Suprapubic skin (tissue), 4 donors: ENCODE data around the gene E2F4. TPM values are rescaled to one million over a fixed set of nuclear protein-coding genes. Genes with fewer than 3 reads are reported as not detected.
A peak's percentile ranks its signal among the peaks of the same experiment; 100 is the strongest.

Experiments used
- DNase-seq, 2 donors: peaks; one replicate each; pipeline ENCODE4 v3.0.0-alpha.2; 2019; ENCODE audit warnings: low spot score in 2 of 2
- H3K27ac ChIP-seq: fragments of 200-600 bp; sonication (generic); one replicate; pipeline ENCODE4 v1.5.1; 2019
- H3K27me3 ChIP-seq: fragments of 200-600 bp; sonication (generic); one replicate; pipeline ENCODE4 v1.5.1; 2019
- H3K36me3 ChIP-seq: fragments of 200-600 bp; sonication (generic); one replicate; pipeline ENCODE4 v1.5.1; 2019
- H3K4me1 ChIP-seq: fragments of 200-600 bp; sonication (generic); one replicate; pipeline ENCODE4 v1.5.1; 2019
- H3K4me3 ChIP-seq: fragments of 200-600 bp; sonication (generic); one replicate; pipeline ENCODE4 v1.5.1; 2019; ENCODE audit warnings: mild to moderate bottlenecking
- H3K9me3 ChIP-seq: fragments of 200-600 bp; sonication (generic); one replicate; pipeline ENCODE4 v1.5.1; 2019
- EP300 ChIP-seq: sonication (generic); formaldehyde crosslinking; IDR thresholded peaks from one replicate; pipeline ENCODE4 v1.6.1; 2017; ENCODE audit warnings: antibody characterized with exemption
- POLR2A ChIP-seq, 2 donors: fragments of 450-650 bp; IDR thresholded peaks; one replicate each; pipeline ENCODE4 v1.6.1; 2017; ENCODE audit warnings: antibody characterized with exemption in 2 of 2, mild to moderate bottlenecking in 2 of 2, moderate library complexity in 2 of 2
- POLR2AphosphoS5 ChIP-seq, 3 donors: sonication (generic); formaldehyde crosslinking; IDR thresholded peaks; one replicate each; pipeline ENCODE4 v1.6.1; 2017; ENCODE audit warnings: antibody characterized with exemption in 3 of 3
- WGBS: methylation state at CpG from one replicate; pipeline ENCODE4 v1.1.5; 2018; 5-methylcytosine and 5-hydroxymethylcytosine counted together
- total RNA-seq, 4 donors: library from RNA; depleted of rRNA; stranded (reverse); fragments of >200 nt; gene quantifications; one replicate each; pipeline ENCODE4 v1.1.0, GENCODE V29; 2016
- TF ChIP-seq, protein P1 (sequence below), 2 donors: fragments of 200-600 bp in 1 of 2; fragments of 450-650 bp in 1 of 2; sonication (generic) in 1 of 2; IDR thresholded peaks; one replicate each; pipeline ENCODE4 v1.5.1; 2016 to 2019; ENCODE audit warnings: antibody characterized with exemption in 2 of 2, mild to moderate bottlenecking in 1 of 2, moderate library complexity in 1 of 2

Gene E2F4
- total RNA-seq, 4 donors from 2014 or later: 92.6 to 106 (median 96.8) TPM

DNA sequence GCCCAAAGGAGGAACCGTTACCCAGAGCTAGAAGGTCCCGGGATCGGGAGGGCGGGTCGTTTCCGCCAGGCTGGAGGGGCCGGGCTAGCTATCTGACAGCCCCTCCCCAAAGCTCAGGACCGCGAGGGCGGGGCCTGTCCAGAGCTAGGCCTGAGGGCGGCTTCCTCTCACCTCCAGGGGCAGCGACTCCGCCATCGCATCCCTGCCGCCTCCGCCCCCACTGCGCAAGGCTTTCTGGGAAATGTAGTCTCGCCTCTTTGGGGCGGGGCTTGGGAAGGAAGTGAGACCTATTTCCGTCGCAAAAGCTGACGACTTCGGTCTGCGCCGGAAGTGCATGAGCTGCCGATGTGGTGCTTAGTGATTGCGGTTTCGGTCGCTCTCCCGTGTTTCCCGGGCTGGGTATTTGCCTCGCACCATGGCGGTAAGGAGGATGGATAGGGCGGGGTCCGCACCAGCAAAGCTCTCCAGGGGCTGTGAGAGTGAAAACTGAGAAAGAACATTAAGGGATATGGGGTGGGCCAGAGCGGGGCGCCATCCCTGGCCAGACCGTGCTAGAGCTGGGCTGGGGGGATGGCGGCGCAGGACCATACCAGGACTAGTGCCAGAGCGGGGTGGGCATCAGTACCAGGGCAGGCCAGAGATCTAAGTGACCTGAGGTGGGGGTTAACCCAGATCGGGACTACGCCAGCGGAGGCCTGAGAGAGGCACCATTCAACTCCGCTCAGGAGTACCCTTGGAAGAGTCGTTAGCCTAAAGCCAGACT lies 35.0 kb downstream of the E2F4 start, which contains the start of gene TMEM208:
TSS of gene TMEM208 (plus strand) at position 327 of the 763 bp plus-strand sequence. CDS start at position 416, 89 bp downstream.
- peak within 1 kb of the TSS; percentile 93 for H3K4me3 ChIP-seq
- peaks cover 19% of the 10 kb centered on the region for H3K4me1 ChIP-seq
- H3K36me3 ChIP-seq: peaks cover 38% of the 10 kb centered on the region
- peak within 1 kb of the TSS; percentile 78 for H3K27ac ChIP-seq
- 0% methylated on average over 15 of the region's 46 CpGs for WGBS
- TF ChIP-seq POLR2A (IDR thresholded peaks at IDR 0.05) (peak in 1 of 2 donors; percentile 74), EP300 (no peak), POLR2AphosphoS5 (IDR thresholded peaks at IDR 0.05) (peak; percentile 82 to 98 (median 96))
- TF ChIP-seq, protein P1, sequence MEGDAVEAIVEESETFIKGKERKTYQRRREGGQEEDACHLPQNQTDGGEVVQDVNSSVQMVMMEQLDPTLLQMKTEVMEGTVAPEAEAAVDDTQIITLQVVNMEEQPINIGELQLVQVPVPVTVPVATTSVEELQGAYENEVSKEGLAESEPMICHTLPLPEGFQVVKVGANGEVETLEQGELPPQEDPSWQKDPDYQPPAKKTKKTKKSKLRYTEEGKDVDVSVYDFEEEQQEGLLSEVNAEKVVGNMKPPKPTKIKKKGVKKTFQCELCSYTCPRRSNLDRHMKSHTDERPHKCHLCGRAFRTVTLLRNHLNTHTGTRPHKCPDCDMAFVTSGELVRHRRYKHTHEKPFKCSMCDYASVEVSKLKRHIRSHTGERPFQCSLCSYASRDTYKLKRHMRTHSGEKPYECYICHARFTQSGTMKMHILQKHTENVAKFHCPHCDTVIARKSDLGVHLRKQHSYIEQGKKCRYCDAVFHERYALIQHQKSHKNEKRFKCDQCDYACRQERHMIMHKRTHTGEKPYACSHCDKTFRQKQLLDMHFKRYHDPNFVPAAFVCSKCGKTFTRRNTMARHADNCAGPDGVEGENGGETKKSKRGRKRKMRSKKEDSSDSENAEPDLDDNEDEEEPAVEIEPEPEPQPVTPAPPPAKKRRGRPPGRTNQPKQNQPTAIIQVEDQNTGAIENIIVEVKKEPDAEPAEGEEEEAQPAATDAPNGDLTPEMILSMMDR (IDR thresholded peaks at IDR 0.05): no peak
- DNase-seq: peak; percentile 99
- H3K9me3 ChIP-seq: no peaks in the 10 kb centered on the region
- H3K27me3 ChIP-seq: no peaks in the 10 kb centered on the region

DNA sequence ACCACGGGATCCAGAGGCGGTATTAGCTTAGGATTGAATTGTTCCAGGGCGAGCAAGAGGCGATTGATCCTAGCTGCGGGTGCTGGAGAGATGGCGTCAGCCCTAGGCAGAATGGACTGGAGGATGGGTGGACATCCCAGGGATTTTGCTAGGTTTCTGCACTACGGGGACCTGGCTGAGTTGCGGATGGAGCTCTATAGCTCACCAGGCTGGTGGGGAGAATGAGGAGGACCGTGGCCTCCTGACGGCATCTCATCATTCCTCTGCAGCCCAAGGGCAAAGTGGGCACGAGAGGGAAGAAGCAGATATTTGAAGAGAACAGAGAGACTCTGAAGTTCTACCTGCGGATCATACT lies 35.6 kb downstream of the E2F4 start:
- H3K4me3 ChIP-seq: peak overlapping the region; percentile 93
- no peaks in the 10 kb centered on the region for H3K27me3 ChIP-seq
- WGBS: 14% methylated on average over 12 of the region's 12 CpGs
- no peaks in the 10 kb centered on the region for H3K9me3 ChIP-seq
- no peak for DNase-seq
- H3K36me3 ChIP-seq: peaks cover 39% of the 10 kb centered on the region
- TF ChIP-seq POLR2A (IDR thresholded peaks at IDR 0.05): no peak
- H3K4me1 ChIP-seq: peaks cover 19% of the 10 kb centered on the region
- H3K27ac ChIP-seq: peak overlapping the region; percentile 78

DNA sequence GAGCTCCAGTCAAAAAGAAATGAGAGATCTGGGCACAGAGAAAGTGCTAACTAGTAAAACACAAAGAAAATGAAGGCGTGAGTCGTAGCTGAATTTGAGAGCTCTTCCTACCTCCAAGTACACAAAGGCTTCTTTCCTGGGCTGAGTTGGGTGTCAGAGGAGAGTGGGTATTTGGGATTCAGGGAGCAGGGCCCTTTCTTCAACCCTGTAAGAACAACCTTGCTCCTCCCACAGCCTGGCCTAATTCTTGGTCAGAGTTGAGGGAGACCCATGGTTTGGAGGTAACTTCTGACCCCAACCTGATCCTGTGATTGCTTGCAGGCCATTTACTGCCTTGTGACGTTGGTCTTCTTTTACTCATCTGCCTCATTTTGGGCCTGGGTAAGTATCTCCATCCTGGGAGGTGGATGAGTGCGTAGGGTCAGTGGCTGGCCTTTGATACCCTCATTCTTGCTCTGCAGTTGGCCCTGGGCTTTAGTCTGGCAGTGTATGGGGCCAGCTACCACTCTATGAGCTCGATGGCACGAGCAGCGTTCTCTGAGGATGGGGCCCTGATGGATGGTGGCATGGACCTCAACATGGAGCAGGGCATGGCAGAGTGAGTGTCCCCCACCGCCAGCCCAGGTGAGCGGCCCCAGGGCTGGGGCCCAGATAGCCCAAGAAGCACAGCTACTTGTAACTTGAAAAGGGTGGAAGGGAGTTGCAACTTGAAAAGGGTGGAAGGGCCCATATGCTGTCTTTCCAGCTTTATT lies 36.3 kb downstream of the E2F4 start:
- Histone ChIP-seq H3K4me1 (peaks cover 19% of the 10 kb centered on the region), H3K27ac (no peak overlapping the region), H3K27me3 (no peaks in the 10 kb centered on the region), H3K9me3 (no peaks in the 10 kb centered on the region), H3K36me3 (peaks cover 42% of the 10 kb centered on the region), H3K4me3 (peak overlapping the region; percentile 93)
- TF ChIP-seq, protein P1 (IDR thresholded peaks at IDR 0.05): no peak
- no peak for TF ChIP-seq EP300
- no peak for TF ChIP-seq POLR2AphosphoS5 (IDR thresholded peaks at IDR 0.05)
- no peak for TF ChIP-seq POLR2A (IDR thresholded peaks at IDR 0.05)
- no peak for DNase-seq
- 93% methylated on average over 9 of the region's 9 CpGs for WGBS

DNA sequence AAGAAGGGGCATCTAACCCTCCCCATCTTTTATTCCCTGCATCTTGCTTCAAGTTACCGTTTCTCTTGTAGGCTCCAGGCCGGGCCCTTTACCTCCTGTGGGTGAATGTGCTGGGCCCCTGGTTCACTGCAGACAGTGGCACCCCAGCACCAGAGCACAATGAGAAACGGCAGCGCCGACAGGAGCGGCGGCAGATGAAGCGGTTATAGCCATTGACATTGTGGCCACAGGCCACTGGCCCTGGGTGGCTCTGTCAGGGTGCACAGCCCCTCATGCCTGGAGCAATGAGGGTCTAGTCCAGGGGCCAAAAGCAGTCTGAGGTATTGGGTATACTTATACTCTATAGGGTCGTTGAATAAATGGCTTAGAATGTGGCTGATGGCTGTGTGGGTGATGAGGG lies 37.0 kb downstream of the E2F4 start:
- H3K27me3 ChIP-seq: no peaks in the 10 kb centered on the region
- no peaks in the 10 kb centered on the region for H3K9me3 ChIP-seq
- H3K4me3 ChIP-seq: no peak overlapping the region
- no peak for DNase-seq
- no peak overlapping the region for H3K27ac ChIP-seq
- WGBS: 82% methylated on average over 9 of the region's 9 CpGs
- peaks cover 19% of the 10 kb centered on the region for H3K4me1 ChIP-seq
- peaks cover 49% of the 10 kb centered on the region for H3K36me3 ChIP-seq
- TF ChIP-seq EP300 (no peak), POLR2AphosphoS5 (IDR thresholded peaks at IDR 0.05) (no peak), POLR2A (IDR thresholded peaks at IDR 0.05) (no peak)
- TF ChIP-seq, protein P1 (IDR thresholded peaks at IDR 0.05): no peak

DNA sequence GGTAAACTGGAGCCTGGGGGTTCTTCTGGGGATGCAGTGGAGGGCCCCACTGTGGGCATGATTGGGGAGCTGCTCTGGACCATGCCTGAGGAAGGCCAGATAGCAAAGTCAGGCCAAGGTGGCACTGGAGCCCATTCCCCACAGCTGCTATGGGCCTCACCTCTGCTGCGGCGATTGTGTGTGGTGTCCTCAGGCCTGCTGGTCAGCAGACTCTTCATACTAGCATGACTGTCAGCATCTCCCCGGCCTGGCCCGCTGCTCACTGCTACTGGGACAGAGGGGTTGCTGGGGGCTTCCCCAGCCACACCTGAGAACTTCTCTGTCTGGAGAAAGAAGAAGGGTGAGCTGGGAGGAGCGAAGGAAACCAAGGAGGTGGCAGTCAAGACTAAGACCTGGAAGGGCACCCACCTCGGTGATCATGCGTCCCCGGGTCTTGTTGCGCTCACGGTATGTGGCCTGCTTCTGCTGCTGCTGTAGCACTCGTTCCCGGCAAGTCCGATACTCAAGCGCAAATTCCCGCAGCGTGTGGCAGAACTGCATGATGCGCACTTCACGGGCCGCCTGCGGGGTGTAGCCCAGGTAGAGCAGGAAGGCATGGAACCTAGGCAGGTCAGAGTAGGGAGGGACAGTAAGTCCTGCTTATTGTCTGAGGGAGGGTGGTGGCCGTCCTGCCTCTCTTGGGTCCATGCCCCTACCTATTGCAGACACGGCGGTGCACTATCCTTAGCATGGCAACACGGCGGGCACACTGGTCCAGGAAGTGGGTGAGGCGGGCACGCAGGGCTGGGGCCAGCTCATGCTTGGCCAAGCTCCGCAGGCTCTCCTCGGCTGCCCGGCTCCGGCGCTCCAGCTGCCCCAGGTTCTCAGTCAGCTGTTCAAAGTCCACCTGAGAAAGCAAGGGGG lies 38.2 kb downstream of the E2F4 start:
- H3K9me3 ChIP-seq: no peaks in the 10 kb centered on the region
- H3K4me1 ChIP-seq: peaks cover 19% of the 10 kb centered on the region
- 91% methylated on average over 19 of the region's 32 CpGs for WGBS
- DNase-seq: no peak
- TF ChIP-seq POLR2A (IDR thresholded peaks at IDR 0.05): no peak
- TF ChIP-seq EP300: no peak
- TF ChIP-seq, protein P1 (IDR thresholded peaks at IDR 0.05): no peak
- no peak for TF ChIP-seq POLR2AphosphoS5 (IDR thresholded peaks at IDR 0.05)
- peaks cover 61% of the 10 kb centered on the region for H3K36me3 ChIP-seq
- H3K27me3 ChIP-seq: no peaks in the 10 kb centered on the region
- no peak overlapping the region for H3K4me3 ChIP-seq
- H3K27ac ChIP-seq: no peak overlapping the region
